ENCODE data around the gene WDR7.

The WDR7 gene

DNA sequence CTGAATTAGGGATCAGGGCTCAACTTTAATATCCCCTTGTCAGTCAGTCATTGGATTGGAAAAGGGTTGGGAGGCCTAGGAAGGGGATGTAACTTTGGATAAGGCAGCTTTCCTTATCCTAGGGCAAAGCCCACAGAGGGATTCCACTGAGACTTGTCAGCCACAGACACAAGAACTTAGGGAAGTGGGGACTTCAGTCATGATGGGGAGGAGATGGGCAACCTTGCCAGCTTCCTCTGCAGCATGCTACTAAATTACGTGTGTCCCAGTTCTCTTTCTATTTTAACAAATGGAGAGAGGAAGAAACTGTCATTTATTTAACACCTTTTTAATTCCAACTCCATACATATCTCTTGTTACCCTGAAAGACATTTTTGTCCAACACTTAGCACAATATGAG is 237.8 kb downstream of the WDR7 start:
- DNase-seq (ENCODE audit: low read depth, low spot score), result no peak

DNA sequence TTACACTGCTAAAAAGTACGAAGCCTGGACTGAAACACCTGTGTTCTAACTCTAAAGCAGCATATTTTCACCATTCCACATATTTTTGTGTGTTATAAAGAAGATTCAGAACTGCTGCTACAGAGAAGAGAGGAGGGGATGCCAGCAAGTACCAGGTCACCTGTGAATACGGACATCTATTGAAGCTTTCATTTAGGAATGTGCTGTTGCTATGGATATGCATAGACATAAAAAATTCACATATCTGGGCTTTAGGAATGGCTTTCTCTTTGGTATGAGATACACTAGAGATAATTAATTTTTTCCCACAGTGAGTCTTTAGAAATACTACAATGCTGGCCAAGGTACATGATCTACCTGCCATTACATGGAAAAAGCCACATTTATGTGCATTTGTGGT is 238.5 kb downstream of the WDR7 start:
- no peak for DNase-seq (ENCODE audit: low read depth, low spot score)

GRCh38 chr18:56890632-56891031 is 239.5 kb downstream of the WDR7 start:
- DNase-seq (ENCODE audit: low read depth, low spot score), result no peak

DNA sequence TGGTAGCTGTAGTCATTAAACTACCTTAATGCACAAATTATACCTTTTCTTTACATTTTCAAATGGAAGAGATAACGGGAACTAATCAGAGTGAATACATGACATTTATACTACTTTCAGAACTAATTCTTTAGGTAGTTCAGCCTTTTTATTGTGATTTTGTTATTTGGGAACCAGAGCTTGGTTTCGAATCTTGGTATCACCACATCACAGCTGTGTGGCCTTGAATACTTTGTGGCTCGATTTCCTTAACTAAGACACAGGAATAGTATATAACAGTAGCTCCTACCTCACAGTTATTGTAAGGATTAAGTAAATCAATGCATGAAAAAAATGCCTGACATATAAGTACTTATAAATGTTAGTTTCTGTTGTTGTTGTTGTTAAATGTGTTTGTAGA is 240.0 kb downstream of the WDR7 start:
- DNase-seq (ENCODE audit: low read depth, low spot score), result no peak

GRCh38 chr18:56891870-56892269 is 240.7 kb downstream of the WDR7 start:
- DNase-seq (ENCODE audit: low read depth, low spot score), result no peak

DNA sequence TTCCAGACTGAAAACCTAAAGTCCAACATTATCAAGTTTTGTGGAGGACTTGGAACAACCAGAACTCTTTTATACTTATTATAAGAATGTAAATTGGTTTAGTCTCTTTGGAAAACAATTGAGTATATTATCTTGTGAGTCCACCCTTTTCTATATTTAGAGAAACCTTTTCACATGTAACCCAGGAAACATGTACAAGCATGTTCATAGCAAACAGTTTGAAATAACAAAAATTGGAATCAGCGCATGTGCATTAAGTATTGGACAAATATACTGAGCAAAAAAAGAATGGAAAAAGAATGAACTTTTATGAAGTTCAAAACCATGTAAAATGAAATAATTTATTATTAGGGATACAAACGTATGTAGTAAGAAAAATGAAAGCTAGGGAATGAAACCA is 246.0 kb downstream of the WDR7 start:
- no peak for DNase-seq (ENCODE audit: low read depth, low spot score)

GRCh38 chr18:56899660-56900059 is 248.5 kb downstream of the WDR7 start:
- no peak for DNase-seq (ENCODE audit: low read depth, low spot score)

DNA sequence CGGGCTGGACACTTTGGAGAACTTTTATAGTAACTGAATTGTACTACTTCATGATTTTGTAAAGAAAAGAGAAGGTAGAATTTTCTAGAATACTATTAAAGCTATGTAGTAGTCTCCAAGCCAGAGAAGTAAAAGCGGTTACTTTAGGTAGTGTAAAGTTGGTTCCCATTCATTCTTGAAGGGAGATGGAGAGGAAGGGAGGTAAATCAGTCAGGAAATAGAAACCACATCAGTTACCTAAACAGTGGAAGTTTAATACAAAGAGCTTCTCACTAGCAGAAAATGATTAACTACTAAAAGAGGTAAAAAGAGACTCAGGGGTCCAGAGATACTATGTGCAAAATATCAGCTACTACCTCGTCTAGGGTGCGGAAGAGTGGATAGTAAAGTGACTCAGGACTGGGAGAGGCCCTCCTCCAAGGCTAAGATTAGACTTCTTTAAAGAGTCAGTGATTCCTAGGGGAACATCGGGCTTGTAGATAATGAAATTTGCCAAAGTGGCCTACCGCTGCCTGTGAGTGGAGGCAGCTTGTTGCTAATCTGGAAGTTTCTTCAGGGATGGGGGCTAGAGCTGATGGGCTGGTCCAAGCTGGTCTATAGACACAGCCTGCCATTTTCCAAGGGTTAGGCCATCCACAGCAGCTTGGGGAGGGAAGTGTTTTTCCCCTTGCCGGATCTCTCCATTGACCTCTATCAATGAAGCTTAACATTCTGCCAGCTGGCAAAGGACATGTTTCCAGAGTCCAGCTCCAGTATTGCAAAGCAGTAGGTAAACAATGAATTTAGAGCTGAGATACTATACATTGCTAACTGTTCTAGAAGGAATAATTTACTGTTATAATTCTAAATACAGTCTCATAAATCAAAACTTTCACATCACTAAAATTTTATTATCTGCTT is 249.3 kb downstream of the WDR7 start:
- no peak for DNase-seq (ENCODE audit: low read depth, low spot score)

DNA sequence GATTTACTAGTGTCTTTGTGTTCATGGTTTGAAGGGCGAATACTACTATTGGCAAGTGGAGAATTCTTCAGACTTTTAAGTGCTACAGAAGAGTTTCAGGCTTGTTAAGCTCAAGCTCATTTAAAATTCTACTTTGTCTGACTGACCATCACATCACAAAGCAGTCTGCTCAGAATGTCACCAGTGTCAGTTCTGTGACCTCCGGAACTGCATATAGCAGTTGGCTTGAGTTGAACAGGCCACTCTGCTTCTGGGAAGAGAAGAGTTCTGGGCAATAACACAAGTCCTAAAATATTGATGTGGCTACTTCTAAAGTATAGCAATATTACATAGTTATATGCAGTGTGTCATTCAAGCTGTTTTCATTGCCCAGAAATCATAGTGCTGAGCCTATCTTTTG is 250.8 kb downstream of the WDR7 start:
- no peak for DNase-seq (ENCODE audit: low read depth, low spot score)

DNA sequence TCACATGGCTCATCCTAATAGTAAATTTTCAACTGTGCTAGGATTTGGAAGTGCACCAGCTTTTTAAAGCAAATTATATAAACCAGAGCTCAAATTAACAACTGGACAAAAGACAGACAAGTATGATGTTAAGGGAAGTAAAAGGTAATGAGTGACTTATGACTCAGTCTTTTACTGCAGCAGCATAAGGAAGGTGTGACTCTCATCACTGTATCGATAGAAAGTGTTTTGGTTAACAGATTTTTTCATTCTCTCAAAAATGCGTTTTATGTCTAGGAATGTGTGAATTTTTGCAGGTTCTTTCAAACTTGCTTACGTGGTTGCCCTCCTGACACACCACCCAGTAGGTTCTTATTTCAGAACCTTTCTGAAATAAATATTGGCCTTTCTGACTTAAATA is 251.5 kb downstream of the WDR7 start:
- DNase-seq (ENCODE audit: low read depth, low spot score), result no peak

GRCh38 chr18:56903686-56904085 is 252.5 kb downstream of the WDR7 start:
- DNase-seq (ENCODE audit: low read depth, low spot score), result no peak

DNA sequence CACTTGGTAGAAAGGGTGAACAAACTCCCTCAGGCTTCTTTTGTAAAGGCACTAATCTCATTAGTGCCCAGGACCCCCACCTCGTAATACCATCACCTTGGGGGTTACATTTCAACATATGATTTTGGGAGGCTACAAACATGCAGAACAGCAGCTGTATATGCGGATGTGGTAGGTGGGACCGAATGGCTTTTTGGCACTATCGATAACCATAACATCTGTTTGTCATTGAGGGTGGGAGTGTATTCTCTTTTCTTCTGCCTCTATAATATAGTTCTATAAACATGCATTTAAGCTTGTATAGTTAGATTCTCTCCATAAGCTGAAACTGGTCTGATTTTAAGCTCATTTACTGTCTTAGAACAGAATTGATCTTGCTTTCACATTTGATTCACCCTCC is 256.6 kb downstream of the WDR7 start:
- DNase-seq (ENCODE audit: low read depth, low spot score), result no peak

- no peak for DNase-seq (ENCODE audit: low read depth, low spot score)
Measured at GRCh38 chr18:56910237-56910636, 259.1 kb downstream of the WDR7 start.

DNA sequence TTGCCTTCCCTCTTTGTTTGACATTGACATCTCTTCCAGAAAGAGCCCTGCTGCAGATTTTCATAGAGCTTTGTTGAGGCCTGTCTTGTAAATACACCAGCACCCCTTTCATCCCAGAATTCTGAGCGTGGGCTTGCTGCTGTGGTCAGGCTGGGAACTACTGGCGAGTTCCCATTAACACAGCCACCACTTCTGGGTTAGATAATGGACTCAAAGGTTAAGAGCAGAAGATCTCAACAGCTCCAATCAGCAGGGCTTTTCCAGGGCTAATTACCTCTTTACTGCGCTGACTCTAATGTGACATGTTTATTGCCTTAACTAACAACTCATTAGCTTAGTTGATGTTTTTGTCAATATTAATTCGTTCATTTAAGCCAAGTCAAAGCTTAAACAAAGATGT is 259.8 kb downstream of the WDR7 start:
- DNase-seq (ENCODE audit: low read depth, low spot score), result no peak

GRCh38 chr18:56913941-56914340 is 262.8 kb downstream of the WDR7 start:
- no peak for DNase-seq (ENCODE audit: low read depth, low spot score)

GRCh38 chr18:56919190-56919589 is 268.0 kb downstream of the WDR7 start:
- DNase-seq (ENCODE audit: low read depth, low spot score), result no peak

- DNase-seq (ENCODE audit: low read depth, low spot score), result no peak
Measured at GRCh38 chr18:56921896-56922480, 270.8 kb downstream of the WDR7 start.

DNA sequence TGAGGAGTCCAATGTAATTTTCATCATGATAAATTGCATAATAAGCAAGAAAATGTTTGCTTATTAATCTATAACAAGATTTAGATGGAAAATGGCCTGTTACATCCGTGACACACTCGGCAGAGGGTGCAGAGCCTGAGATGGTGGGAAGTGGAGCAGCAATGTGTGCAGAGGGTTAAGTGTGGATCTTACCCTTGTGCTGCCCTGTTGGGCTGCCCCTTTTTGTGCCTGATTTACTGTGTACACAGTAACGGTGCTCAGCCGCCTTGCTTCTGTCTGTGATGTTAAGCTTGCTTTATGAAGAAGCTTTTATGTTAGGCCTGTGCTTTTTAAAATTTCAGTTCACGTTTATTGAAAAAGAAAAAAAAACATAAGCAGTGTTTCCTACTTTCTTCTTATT is 275.6 kb downstream of the WDR7 start:
- DNase-seq (ENCODE audit: low read depth, low spot score), result no peak

GRCh38 chr18:56927786-56928185 is 276.6 kb downstream of the WDR7 start:
- no peak for DNase-seq (ENCODE audit: low read depth, low spot score)

DNA sequence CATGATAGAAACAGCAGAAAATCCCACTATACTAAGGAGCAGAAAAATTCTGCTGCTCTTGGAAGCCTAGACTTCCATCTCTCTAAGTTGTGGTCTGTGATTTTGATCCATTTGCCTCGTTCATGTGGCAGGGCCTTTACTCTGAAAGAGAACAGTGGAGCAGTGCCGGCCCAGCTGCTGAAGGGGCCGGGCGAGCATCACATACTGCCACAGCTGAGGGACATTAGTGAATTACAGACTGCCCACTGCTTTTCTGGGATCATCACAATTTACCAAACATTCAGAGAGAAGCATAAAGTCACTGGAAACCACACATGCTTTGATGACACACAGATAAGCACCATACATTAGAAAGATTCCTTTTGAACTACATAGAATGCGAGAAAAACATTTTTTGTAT is 278.7 kb downstream of the WDR7 start:
- no peak for DNase-seq (ENCODE audit: low read depth, low spot score)

- DNase-seq (ENCODE audit: low read depth, low spot score), result no peak
Measured at GRCh38 chr18:56933472-56933871, 282.3 kb downstream of the WDR7 start.

GRCh38 chr18:56934131-56934530 is 283.0 kb downstream of the WDR7 start:
- no peak for DNase-seq (ENCODE audit: low read depth, low spot score)

DNA sequence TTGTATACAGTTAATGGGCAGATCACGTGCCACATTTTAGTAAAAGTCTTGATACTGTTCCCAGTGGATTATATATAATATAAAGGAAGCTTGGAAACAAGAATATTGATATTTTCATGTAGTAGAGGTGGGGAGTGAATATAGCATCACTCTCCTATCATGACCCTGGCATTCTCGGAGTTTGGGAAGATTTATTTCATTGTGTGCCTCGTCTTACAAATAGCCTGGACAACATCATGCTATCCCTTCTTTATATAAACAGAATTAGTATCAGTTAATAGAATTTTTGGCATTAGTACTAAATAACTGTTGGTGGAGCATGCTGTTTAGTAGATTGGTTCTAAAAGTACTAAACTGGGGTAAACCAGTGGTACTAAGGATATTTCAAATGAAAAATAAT is 283.7 kb downstream of the WDR7 start:
- DNase-seq (ENCODE audit: low read depth, low spot score), result no peak
